GM21360 (cell line): ENCODE measurements around the gene HCK.

Experiments
- ATAC-seq: cut with Tn5 transposase; IDR thresholded peaks from one replicate; pipeline ENCODE4 v1.9.1; 2021; ENCODE audit warnings: mild to moderate bottlenecking, moderate library complexity; ENCODE audit not compliant: unreplicated experiment

Gene HCK

DNA sequence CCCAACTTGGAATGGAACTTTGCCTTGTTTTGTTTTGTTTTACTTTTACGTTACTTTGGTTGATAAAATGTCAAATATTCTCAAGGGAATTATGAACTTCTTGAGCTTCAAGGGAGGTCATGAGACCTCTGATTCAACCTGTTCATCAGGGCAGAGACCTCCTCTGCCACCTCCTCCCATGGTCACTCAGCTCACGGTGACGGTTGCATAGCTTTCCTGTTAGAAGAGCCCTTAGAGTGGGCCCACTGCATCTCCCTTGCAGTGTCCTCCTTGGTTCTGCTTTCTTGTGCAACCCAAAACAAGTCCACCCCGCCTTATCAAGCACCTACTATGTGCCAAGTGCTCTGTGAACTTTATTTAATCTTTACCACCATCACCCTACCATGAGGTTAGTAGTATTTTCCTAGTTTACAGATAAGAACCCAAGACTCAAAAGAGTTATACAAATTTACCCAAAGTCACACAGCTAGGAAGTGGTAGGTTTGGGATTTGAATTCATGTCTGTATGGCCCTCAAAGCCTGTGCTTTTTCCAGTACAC is 72.9 kb downstream of the HCK start:
- ATAC-seq: no peak

DNA sequence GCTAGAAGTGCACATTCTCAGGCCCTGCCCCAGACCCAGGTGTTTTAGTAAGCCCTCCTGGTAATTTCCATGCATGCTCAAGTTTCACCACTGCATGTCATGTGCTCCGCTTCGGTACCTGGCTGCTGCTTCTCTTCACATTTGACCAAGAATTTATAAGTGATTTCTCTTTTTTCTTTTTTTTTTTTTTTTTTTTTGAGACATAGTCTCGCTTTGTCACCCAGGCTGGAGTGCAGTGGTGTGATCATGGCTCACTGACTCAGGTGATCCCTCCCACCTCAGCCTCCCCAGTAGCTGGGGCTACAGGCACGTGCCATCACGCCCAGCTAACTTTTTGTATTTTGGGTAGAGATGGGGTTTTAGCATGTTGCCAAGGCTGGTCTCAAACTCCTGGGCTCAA is 73.5 kb downstream of the HCK start:
- no peak for ATAC-seq

DNA sequence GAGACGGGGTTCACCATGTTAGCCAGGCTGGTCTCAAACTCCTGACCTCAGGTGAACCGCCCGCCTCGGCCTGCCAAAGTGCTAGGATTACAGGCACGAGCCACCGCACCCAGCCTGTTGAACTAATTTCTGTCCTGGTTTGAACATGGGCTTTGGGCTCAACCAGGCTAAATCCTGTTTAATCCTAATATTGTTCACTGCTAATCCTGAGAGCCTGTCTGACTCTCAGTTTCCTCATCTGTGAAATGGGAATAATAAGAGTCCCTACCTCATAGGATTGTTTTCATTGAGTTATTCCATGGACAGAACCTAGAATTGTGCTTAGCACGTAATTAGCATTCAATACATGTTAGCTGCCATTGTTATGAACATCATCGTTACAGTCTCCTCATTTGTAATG is 74.9 kb downstream of the HCK start:
- ATAC-seq: no peak

DNA sequence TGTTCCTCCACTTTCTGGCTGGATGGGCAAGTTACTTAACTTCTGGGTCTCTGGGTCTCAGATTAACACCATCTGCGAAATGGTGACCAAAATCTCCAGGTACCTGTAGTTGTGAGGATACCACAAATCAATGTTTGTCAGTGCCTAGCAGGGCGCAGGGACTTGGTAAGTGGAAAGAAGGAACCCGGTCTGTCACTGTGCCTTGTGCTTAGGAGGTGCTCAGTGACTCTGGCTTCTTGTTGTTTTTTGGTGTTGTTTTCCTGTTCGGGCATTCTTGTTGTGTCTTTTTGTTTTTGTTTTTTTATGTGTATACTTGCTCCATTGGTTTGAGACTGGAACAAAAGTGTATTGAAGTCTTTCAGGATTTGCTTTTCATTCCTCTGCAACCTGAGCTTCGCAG is 75.3 kb downstream of the HCK start:
- ATAC-seq: no peak

DNA sequence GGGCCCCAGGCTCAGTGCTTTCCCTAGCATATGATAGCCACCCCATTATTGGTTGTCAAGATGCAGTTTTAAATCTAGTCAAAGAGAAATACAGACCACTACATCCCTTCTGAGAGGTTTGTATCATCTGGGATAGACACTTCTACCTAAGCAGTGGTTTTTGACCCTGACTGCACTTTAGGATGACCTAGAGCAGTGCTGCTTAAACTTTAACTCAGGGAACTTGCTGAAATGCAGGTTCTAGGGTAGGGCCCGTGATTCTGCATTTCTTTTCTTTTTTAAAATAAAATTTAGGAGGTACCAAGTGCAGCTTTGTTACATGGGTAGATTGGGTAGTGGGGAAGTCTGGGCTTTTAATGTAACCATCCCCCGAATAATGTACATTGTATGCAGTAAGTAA is 76.1 kb downstream of the HCK start:
- ATAC-seq: no peak

DNA sequence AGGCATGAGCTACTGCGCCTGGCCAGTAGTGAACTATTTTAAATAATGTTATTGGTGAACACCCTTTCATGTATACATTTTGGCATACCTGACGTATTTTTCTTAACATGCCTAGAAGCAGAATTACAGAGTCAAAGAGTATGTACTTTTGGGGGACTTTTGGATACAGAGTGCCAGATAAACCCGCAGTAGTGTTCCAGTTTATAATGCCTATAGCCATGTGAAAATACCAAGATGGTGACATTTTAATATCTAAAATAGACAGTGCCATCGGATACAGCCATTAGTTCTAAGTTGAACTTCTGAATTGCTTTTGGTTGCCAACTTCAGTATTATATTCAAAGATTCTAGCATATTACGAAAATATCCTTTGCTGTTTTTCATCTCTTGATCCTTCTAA is 77.8 kb downstream of the HCK start:
- ATAC-seq: no peak

DNA sequence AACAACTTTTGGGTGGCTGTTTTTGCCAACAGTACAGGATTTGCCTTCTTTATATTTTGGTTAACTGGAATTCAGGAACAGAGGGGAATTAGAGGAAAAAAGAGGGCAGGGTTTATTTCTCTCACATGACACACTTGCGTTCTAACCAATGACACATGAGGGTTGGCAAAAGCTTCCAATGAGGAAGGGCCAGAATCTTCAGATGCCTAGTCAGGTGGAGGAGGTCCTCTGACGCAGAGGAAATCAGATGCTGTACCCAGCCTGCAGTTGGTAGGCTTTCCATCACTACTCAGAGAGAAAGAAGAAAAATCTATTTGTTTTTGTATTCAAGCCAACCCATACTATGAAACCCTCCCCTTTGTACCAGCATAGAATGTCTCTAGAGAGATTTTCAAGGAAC is 78.3 kb downstream of the HCK start:
- no peak for ATAC-seq

DNA sequence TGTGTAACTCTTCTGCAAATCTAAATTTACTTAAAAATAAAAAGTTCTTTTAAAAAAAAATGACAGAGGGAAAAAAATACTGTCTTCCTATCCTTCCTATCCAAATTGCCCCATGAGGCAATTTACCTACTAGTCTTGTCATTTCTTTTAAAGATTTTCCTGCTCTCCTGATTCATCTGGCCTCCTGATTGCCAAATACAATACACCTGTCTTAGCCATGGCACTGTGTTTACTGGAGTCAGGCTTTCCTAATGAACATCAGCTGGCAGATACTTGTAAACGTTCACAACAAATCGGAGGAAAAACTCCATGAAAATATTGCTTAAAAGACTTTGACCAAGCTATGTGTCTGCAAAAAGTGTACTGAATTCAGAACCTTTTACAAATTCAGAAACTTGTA is 78.9 kb downstream of the HCK start:
- ATAC-seq: no peak

DNA sequence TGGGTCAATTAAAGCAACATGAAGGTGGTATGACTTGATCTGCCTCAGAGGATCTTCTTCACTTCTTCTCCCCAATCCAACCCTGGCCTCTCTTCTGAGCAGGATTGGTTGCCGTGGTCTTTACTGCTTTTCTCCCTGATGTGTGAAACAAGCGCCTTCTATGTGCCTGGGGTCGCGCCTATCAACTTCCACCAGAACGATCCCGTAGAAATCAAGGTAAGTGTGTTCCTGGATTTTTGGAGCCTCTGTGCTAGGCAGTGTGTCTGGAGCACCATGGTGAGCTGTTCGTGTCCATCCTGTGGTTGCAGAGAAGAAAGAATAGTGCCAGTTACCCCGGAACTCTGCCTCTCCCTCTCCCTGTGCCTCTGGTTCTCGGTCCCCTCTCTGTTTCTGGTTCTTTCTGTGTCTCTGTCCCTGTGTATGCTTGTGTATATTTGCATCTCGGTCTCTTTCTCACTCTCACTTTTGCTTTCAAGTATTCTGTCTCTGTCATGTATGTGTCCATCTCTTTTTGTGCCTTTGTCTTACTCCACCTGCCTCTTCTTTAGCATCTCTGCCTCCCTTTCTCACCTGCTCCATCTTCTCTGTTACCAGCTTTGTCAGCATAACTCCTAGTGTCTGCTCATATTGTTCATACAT is 81.0 kb downstream of the HCK start:
- ATAC-seq: no peak

DNA sequence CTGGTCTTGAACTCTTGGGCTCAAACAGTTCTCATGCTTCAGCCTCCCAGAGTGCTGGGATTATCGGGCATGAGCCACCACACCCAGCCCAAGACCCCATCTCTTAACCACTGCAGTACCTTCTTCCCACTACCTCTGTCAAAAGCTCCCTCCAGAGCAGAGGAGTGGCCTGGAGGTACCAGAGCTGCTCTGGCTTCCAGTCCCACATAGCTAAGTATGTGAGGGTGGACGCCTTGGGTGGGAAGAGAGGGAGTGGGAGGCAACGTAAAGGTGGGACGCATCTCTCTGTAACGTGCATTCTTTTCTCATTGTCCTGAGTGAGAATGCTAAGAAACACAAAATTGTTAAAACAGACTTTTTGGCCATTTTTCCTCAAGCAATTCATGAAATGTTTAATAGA is 82.0 kb downstream of the HCK start:
- no peak for ATAC-seq

DNA sequence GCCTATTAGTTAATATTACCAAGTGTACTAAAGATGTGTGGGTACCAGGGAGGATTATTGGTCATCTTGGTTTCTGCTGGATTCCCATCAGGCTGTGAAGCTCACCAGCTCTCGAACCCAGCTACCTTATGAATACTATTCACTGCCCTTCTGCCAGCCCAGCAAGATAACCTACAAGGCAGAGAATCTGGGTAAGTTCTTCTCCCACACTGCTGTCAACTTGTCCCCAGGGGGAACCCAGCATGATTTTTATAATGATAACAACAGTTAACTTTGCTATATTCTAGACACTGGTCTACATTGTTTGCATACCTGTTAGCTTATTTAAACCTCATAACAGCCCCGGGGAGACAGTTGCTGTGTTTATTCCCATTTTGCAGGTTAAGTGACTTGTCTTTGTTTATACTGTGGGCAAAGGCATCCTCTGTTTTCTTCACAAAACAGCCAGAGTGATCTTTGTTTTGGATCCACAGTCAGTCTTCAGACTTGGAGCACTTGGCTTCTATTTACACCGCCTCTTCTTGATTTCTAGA is 84.0 kb downstream of the HCK start:
- ATAC-seq: no peak

DNA sequence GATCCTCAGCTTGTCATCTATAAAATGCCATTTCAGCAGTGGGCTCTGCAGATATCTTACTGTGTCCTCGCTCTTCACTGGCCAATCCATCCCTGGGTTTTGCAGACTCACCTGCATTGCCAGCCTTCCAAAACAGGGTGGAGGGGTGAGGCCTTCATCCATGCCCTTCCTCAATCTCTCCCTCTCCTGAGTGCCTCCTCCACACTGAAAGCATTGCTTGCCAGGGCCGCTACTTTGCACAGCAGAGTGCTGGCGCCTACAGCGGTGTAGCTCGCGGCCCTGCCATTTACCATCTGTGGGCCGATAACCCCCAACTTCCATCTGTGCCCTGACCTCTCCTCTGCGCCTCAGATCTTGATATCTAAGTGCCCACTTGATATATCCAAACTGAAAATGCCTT is 86.9 kb downstream of the HCK start:
- ATAC-seq: no peak

DNA sequence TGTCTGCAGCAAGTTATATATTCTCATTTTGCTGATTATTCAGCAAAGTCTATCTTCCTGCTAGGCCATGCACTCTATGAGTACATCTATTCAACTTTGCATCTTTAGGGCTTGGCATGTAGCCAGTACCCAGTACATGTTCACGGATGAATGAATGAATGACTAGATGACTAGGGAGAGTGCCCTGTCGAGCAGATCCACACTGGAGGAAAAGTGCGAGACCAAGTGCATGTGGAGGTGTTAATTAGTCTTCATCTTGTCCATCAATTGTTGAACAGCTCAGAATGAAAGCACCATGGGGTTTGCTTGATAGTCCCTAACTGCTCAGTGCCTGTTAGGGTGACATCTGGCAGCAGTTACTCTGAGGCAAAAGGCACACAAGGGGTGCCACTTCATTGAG is 87.9 kb downstream of the HCK start:
- ATAC-seq: no peak

DNA sequence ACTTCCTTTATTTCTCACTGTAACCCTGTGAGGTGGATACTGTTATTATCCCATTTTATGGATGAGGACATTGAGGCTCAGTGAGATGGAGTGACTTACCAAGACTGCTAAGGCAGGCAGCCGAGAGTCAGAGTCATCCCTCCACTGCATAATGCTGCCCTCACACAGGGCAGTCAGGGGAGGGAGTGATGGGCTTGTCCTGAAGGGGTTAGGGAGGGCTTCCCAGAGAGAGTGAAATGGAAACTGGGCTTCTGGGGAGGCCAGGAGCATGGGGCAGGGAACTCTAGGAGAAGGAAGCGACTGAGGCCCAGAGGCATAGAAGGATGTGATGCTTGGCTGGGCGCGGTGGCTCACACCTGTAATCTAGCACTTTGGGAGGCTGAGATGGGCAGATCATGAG is 88.6 kb downstream of the HCK start:
- ATAC-seq: no peak

DNA sequence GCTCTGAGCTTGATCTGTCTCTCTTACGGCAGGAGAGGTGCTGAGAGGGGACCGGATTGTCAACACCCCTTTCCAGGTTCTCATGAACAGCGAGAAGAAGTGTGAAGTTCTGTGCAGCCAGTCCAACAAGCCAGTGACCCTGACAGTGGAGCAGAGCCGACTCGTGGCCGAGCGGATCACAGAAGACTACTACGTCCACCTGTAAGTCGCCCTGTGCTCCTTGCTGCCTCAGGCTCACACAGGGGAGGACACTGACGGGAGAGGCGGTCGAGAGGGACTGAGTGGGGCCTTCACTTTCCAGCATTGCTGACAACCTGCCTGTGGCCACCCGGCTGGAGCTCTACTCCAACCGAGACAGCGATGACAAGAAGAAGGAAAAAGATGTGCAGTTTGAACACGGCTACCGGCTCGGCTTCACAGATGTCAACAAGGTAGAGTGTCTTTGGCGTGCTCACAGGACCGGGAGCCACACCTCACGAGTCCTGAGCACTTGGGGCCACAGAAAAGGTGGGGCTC is 89.5 kb downstream of the HCK start:
- ATAC-seq: no peak

DNA sequence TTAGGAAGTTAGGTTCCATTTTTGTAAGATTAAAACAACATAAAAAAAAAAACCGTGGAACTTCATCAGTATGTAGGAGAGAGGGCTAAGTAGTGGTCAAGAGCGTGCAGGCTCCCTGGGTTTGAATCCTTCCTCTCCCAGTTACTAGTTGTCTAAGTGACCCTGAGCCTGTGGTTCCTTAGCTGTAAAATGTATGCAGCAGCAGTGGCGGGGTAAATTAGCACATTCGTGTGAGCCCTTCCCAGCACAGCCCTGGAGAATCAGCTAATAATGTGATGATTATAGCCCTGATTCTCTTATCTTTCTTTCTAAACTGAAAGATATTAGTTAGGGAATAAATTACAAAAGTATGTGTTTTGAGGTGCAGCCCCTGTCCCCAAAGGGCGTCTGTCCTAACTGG is 90.0 kb downstream of the HCK start:
- ATAC-seq: no peak

DNA sequence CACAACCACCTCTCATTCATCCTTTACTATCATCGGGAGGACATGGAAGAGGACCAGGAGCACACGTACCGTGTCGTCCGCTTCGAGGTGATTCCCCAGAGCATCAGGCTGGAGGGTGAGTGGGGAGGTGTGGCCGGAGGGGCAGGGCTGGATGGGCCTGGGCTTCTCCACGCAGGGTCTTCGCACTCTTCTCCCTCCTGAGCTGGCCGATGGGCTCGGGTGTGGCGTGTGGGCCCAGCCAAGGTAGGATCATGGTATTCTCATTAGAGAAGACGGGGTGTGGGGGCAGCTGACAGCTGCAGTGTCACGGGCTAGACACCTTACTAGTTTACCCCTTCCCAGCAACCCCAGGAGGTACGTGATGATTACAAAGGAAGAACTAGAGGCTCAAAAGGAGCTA is 90.9 kb downstream of the HCK start:
- ATAC-seq: no peak

DNA sequence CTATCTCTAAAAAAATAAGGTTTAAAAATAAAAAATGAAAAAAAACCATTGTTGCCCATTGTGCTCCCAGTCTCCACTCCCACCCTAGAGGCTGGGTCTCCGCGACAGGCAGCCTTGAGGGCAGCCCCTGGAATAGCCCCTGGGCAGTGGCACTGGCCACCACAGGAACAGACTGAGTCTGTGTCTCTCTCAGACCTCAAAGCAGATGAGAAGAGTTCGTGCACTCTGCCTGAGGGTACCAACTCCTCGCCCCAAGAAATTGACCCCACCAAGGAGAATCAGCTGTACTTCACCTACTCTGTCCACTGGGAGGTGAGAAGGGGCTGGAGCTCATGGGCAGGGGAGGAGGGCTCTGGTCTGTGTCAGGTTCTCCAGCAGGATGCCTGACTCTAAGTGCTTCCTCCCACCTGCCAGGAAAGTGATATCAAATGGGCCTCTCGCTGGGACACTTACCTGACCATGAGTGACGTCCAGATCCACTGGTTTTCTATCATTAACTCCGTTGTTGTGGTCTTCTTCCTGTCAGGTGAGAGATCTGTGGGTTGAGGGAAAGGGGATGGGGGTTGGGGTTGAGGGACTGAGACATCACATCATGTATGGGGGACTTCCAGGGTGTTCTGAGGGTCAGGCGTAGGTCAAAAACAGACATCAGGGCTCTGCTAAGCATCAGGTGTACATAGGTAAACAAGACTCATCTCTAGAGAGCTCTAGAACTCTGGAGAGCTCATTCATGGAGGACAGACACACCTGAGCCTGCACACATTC is 93.0 kb downstream of the HCK start:
- ATAC-seq: no peak

DNA sequence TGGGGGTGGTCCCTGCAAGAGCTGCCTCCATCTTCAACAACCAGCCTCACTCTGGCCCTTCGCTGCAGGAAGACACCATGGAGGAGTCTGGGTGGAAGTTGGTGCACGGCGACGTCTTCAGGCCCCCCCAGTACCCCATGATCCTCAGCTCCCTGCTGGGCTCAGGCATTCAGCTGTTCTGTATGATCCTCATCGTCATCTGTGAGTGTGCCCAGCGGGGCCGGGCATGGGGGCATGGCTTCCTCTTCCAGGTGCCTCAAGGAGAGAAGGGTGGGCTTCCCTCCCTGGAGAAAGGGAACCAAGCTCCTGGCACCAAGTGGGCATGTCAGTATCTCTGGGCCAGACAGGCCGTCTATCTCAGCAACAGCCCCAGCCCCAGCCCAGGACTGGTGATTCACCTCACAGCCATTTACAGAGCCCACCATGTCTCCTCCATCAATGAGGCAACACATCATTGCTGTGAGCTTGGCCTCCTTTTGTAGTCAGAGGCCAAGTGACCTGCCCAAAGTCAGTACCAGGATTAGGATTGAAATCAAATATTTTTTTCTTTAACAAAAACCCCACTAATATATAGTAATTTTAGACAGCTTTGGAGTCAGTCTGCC is 97.6 kb downstream of the HCK start:
- no peak for ATAC-seq

DNA sequence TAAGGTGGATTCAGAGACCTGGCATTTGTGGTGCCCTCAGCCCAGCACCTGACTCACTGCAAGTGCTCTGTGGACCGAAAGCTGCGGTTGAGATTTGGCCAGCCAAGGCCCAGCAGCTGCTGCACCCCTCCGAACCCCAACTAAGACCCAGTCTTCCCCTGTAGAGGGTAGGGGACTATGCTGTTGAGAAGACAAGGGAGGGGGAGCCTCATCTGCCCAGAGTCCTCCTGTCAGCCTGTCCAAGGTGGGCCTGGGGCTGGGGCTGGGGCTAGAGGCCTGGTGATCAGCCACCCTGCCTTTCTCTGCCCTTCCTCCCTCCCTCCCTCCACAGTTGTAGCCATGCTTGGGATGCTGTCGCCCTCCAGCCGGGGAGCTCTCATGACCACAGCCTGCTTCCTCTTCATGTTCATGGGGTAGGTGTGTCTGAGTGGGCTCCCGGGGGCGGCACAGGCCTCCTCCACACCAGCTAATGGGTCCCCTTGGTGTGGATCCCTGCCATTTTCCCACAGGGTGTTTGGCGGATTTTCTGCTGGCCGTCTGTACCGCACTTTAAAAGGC is 98.3 kb downstream of the HCK start:
- ATAC-seq: no peak
